Choroid plexus epithelial cell (primary cell): ENCODE results near the gene CACNG1.
"Not testable (repeated sequence)": the region's sequence is repeated elsewhere in the genome, so short reads cannot be mapped to it uniquely, and the experiment has no call there.

Experiments
- DNase-seq: peaks from one replicate; pipeline ENCODE4 v3.0.0-alpha.2; 2010; ENCODE audit warnings: low read depth
- H3K4me3 ChIP-seq: 2 replicates; pipeline ENCODE4 v1.5.1; 2011; ENCODE audit warnings: low read depth, mild to moderate bottlenecking, control low read depth, low read length, moderate library complexity
- CTCF ChIP-seq: conservative IDR thresholded peaks from 2 replicates; pipeline ENCODE4 v1.5.1; 2011; ENCODE audit warnings: low read depth, mild to moderate bottlenecking, control low read depth, inconsistent platforms, low read length, moderate library complexity

The CACNG1 gene

GRCh38 chr17:67033613-67034012, 10.7 kb upstream of the CACNG1 start:
- no peak for DNase-seq
- no peak overlapping the region for H3K4me3 ChIP-seq
- no peak for TF ChIP-seq CTCF

- TF ChIP-seq CTCF: no peak
- no peak overlapping the region for H3K4me3 ChIP-seq
- no peak for DNase-seq
Measured at GRCh38 chr17:67035131-67036083, 8.9 kb upstream of the CACNG1 start.

- DNase-seq: no peak
- no peak for TF ChIP-seq CTCF
- no peak overlapping the region for H3K4me3 ChIP-seq
Measured at GRCh38 chr17:67038861-67039365, 5.4 kb upstream of the CACNG1 start.

GRCh38 chr17:67040652-67041051, 3.7 kb upstream of the CACNG1 start:
- TF ChIP-seq CTCF: no peak
- no peak overlapping the region for H3K4me3 ChIP-seq
- DNase-seq: no peak

GRCh38 chr17:67041119-67041518, 3.2 kb upstream of the CACNG1 start:
- H3K4me3 ChIP-seq, DNase-seq: not testable (repeated sequence)

GRCh38 chr17:67041531-67041930, 2.8 kb upstream of the CACNG1 start:
- TF ChIP-seq CTCF: no peak
- no peak for DNase-seq
- no peak overlapping the region for H3K4me3 ChIP-seq

GRCh38 chr17:67041941-67042899, 2.1 kb upstream of the CACNG1 start:
- no peak for TF ChIP-seq CTCF
- no peak overlapping the region for H3K4me3 ChIP-seq
- DNase-seq: no peak
